Tibial nerve (tissue), 4 donors: Measurements from ENCODE around the gene DIP2C. TPM values are rescaled to one million over a fixed set of nuclear protein-coding genes. Genes with fewer than 3 reads are reported as not detected.
"Not testable (repeated sequence)": the region's sequence is repeated elsewhere in the genome, so short reads cannot be mapped to it uniquely, and the experiment has no call there.

Experiments
- DNase-seq, 2 donors: peaks; one replicate each; pipeline ENCODE4 v3.0.0-alpha.2; 2019; ENCODE audit warnings: low spot score in 2 of 2
- H3K27ac ChIP-seq, 4 donors: fragments of 200-600 bp; sonication (generic) in 3 of 4; one replicate each; pipeline ENCODE4 v1.5.1; 2017 to 2019; ENCODE audit warnings: mild to moderate bottlenecking in 1 of 4
- H3K27me3 ChIP-seq, 2 donors: fragments of 200-600 bp; sonication (generic) in 1 of 2; one replicate each; pipeline versions ENCODE4 v1.5.1 to v1.6.0; 2017 to 2019
- H3K36me3 ChIP-seq, 3 donors: fragments of 200-600 bp; sonication (generic); one replicate each; pipeline ENCODE4 v1.5.1; 2018 to 2019
- H3K4me1 ChIP-seq, 4 donors: fragments of 200-600 bp; sonication (generic) in 3 of 4; one replicate each; pipeline ENCODE4 v1.5.1; 2017 to 2019
- H3K4me3 ChIP-seq, 4 donors: fragments of 200-600 bp; sonication (generic) in 3 of 4; one replicate each; pipeline ENCODE4 v1.5.1; 2017 to 2019; ENCODE audit warnings: mild to moderate bottlenecking in 1 of 4, moderate library complexity in 1 of 4
- H3K9me3 ChIP-seq, 4 donors: fragments of 200-600 bp; sonication (generic) in 3 of 4; one replicate each; pipeline ENCODE4 v1.5.1; 2017 to 2019
- CTCF ChIP-seq, 5 experiments: fragments of 200-600 bp in 3 of 5; fragments of 450-650 bp in 2 of 5; sonication (generic) in 3 of 5; IDR thresholded peaks; one replicate each; pipeline ENCODE4 v1.5.1; 2016 to 2019; ENCODE audit warnings: antibody characterized with exemption in 5 of 5, mild to moderate bottlenecking in 3 of 5, moderate library complexity in 2 of 5
- EP300 ChIP-seq, 2 donors: sonication (generic); formaldehyde crosslinking; IDR thresholded peaks; one replicate each; pipeline ENCODE4 v1.6.1; 2017; ENCODE audit warnings: antibody characterized with exemption in 2 of 2, mild to moderate bottlenecking in 1 of 2
- POLR2A ChIP-seq, 2 donors: fragments of 450-650 bp; IDR thresholded peaks; one replicate each; pipeline ENCODE4 v1.6.1; 2017; ENCODE audit warnings: antibody characterized with exemption in 2 of 2, mild to moderate bottlenecking in 2 of 2, moderate library complexity in 2 of 2
- WGBS, 2 donors: methylation state at CpG; one replicate each; pipeline ENCODE4 v1.1.5; 2018; 5-methylcytosine and 5-hydroxymethylcytosine counted together
- total RNA-seq, 4 donors: library from RNA; depleted of rRNA; stranded (reverse); fragments of >200 nt; gene quantifications; one replicate each; pipeline ENCODE4 v1.1.0, GENCODE V29; 2016

The DIP2C gene
- total RNA-seq, 4 donors from 2014 or later, result 31.4 to 46.5 (median 36.0) TPM

- Histone ChIP-seq H3K27me3 (no peaks in the 10 kb centered on the region), H3K27ac (peak overlapping the region in 2 of 4 donors; percentile 65 to 79), H3K9me3 (no peaks in the 10 kb centered on the region), H3K36me3 (no peaks in the 10 kb centered on the region), H3K4me3 (no peak overlapping the region), H3K4me1 (peaks cover 0 to 59% (median 27%) of the 10 kb centered on the region in 4 donors)
- DNase-seq, result no peak
- TF ChIP-seq POLR2A (IDR thresholded peaks at IDR 0.05), result no peak
- TF ChIP-seq CTCF (IDR thresholded peaks at IDR 0.05), result no peak
- no peak for TF ChIP-seq EP300 (IDR thresholded peaks at IDR 0.05)
- 57 to 70% methylated on average over 8 of the region's 8 CpGs for WGBS, 2 donors
Measured at GRCh38 chr10:655184-655583, 34.3 kb downstream of the DIP2C start.

GRCh38 chr10:654647-654996, 34.8 kb downstream of the DIP2C start:
- peak overlapping the region in 3 of 4 donors; percentile 28 to 79 (median 65) for H3K27ac ChIP-seq

GRCh38 chr10:653991-654646, 35.3 kb downstream of the DIP2C start:
- no peaks in the 10 kb centered on the region for H3K36me3 ChIP-seq
- H3K27ac ChIP-seq, result peak overlapping the region; percentile 16 to 79 (median 46)
- WGBS, 2 donors, result 49 to 51% methylated on average over 13 of the region's 13 CpGs
- H3K4me1 ChIP-seq, result peaks cover 0 to 57% (median 24%) of the 10 kb centered on the region in 4 donors
- H3K4me3 ChIP-seq, result no peak overlapping the region
- no peaks in the 10 kb centered on the region for H3K9me3 ChIP-seq
- no peaks in the 10 kb centered on the region for H3K27me3 ChIP-seq
- DNase-seq, result no peak
- no peak for TF ChIP-seq POLR2A (IDR thresholded peaks at IDR 0.05)
- TF ChIP-seq EP300 (IDR thresholded peaks at IDR 0.05), result peak; percentile 28 to 60
- no peak for TF ChIP-seq CTCF (IDR thresholded peaks at IDR 0.05)

More at GRCh38 chr10:654647-654996, 34.8 kb downstream of the DIP2C start:
- no peak for TF ChIP-seq POLR2A (IDR thresholded peaks at IDR 0.05)
- no peak for TF ChIP-seq CTCF (IDR thresholded peaks at IDR 0.05)
- TF ChIP-seq EP300 (IDR thresholded peaks at IDR 0.05), result no peak
- Histone ChIP-seq H3K9me3 (no peaks in the 10 kb centered on the region), H3K27me3 (no peaks in the 10 kb centered on the region), H3K4me1 (peaks cover 0 to 59% (median 26%) of the 10 kb centered on the region in 4 donors), H3K4me3 (no peak overlapping the region), H3K36me3 (no peaks in the 10 kb centered on the region)
- whole genome bisulfite sequencing, 2 donors, result 81 to 85% methylated on average over 6 of the region's 6 CpGs
- DNase-seq, result no peak

GRCh38 chr10:652832-653459, 36.5 kb downstream of the DIP2C start:
- peaks cover 0 to 48% (median 23%) of the 10 kb centered on the region in 4 donors for H3K4me1 ChIP-seq
- H3K36me3 ChIP-seq, H3K4me3 ChIP-seq, H3K27ac ChIP-seq, H3K9me3 ChIP-seq, H3K27me3 ChIP-seq, DNase-seq: not testable (repeated sequence)
- 91 to 95% methylated on average over 13 of the region's 13 CpGs for WGBS, 2 donors

- DNase-seq, result no peak
- 91 to 93% methylated on average over 15 of the region's 15 CpGs for WGBS, 2 donors
- H3K27ac ChIP-seq, result no peak overlapping the region
- H3K27me3 ChIP-seq, result no peaks in the 10 kb centered on the region
- H3K9me3 ChIP-seq, result no peaks in the 10 kb centered on the region
- no peaks in the 10 kb centered on the region for H3K36me3 ChIP-seq
- no peak overlapping the region for H3K4me3 ChIP-seq
- TF ChIP-seq POLR2A (IDR thresholded peaks at IDR 0.05), result no peak
- TF ChIP-seq EP300 (IDR thresholded peaks at IDR 0.05), result no peak
- no peak for TF ChIP-seq CTCF (IDR thresholded peaks at IDR 0.05)
- peaks cover 0 to 48% (median 23%) of the 10 kb centered on the region in 4 donors for H3K4me1 ChIP-seq
Measured at GRCh38 chr10:652233-652632, 37.2 kb downstream of the DIP2C start.
